ENCODE measurements around the gene SYNE2.

SYNE2 gene

DNA sequence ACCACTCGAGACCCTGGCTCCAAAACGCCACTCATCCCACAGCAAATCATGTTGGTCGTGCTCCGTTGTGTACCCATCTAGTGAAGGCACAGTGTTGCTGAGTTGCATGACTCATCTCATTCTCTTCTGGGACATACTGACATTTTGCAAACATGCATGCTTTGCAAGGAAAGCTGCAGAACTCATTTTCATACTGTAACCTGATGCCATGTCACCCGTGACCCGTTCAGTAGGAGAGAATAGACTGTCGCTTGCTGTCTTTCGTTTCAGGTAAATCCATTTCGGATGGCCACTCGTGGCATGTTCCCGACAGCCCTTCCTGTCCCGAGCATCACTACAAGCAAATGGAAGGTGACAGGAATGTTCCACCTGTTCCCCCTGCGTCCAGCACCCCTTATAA is 363.2 kb downstream of the SYNE2 start:
- no peak for TF ChIP-seq CTCF (IDR thresholded peaks at IDR 0.05; ENCODE audit: control insufficient read depth, insufficient read depth, low read depth, low read length, missing control alignments)
- H3K4me3 ChIP-seq (ENCODE audit: control insufficient read depth, low read depth, low read length) = no peak overlapping the region
- DNase-seq (ENCODE audit: low read depth) = no peak

DNA sequence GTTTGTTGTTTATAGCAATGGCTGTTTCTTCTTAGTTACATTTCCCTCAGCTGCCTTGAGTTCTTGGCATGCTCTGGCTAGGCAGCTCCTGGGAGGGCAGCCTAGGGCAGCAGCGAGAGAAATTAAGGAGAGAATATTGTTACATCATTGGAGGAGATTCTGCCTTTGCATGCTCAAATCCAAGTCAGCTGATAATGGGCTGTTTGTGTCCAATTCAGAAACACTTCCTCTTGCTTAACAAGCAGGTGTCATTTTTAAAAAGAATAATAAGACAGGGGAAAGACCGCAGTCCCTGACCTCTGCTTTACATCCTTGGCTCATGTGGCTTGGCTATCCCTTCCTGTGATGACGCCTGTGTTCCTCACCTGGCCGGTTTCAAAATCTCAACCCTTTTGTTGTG is 364.5 kb downstream of the SYNE2 start:
- TF ChIP-seq CTCF (IDR thresholded peaks at IDR 0.05; ENCODE audit: control insufficient read depth, insufficient read depth, low read depth, low read length, missing control alignments) = no peak
- DNase-seq (ENCODE audit: low read depth) = no peak
- H3K4me3 ChIP-seq (ENCODE audit: control insufficient read depth, low read depth, low read length) = no peak overlapping the region

DNA sequence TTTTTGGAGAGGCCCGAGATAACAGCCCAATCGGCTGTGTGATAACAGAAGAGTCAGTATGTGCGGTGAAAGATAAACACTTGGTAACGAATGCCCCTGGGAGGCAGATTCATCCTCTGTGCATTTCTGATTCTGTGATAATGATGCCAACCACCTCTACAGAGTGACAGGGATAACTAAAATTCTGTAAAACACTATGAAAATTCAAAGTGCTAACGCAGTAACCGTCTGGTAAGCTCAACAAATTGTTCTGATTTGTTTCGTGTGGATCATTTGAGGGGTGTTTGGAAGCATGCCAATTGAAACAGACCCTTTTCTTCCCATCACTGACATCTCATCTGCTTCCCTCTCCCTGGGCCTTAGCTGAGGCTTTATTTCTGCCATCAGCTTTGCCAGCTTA is 365.0 kb downstream of the SYNE2 start:
- TF ChIP-seq CTCF (IDR thresholded peaks at IDR 0.05; ENCODE audit: control insufficient read depth, insufficient read depth, low read depth, low read length, missing control alignments) = no peak
- no peak for DNase-seq (ENCODE audit: low read depth)
- H3K4me3 ChIP-seq (ENCODE audit: control insufficient read depth, low read depth, low read length) = no peak overlapping the region

DNA sequence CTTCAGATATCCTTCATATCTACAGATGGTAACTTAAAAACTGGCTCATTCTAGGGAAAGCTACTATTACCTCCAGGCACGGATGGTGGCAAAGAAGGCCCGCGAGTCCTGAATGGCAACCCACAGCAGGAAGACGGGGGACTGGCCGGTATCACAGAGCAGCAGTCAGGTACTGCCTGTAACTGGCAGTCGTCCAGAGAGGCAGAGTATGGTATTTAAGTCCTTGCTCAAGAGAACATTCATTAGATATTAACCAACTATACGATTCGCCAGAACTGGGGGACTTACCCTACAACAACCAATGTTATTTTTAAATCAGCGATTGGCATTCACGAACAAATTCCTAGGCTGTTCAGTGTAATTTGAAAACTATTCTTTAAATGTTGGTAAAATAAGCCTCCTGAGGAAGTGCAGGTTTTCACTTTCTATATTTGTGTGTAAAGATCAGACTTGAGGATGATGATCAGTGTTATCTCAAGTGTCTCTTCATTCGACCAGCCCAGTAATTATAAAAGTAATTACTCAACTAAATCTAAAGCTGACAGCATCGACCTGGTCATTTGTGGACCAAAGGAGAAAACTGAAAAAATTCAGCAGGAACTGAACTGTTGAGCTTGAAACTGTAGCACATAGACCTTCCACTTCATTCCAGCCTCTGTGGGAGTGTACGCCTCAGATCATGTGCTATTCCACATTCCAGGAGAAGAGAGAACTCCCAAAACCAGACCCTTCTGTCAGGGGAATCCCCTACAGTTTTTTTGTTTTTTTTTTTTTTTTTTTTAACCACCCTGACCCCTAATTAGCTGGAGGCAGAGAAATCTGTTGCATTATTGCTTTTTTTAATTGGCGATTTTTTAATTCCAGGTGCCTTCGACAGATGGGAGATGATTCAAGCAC is 365.8 kb downstream of the SYNE2 start:
- TF ChIP-seq CTCF (IDR thresholded peaks at IDR 0.05; ENCODE audit: control insufficient read depth, insufficient read depth, low read depth, low read length, missing control alignments) = no peak
- no peak overlapping the region for H3K4me3 ChIP-seq (ENCODE audit: control insufficient read depth, low read depth, low read length)
- DNase-seq (ENCODE audit: low read depth) = no peak

GRCh38 chr14:64220056-64220455 is 367.3 kb downstream of the SYNE2 start:
- no peak for DNase-seq (ENCODE audit: low read depth)
- TF ChIP-seq CTCF (IDR thresholded peaks at IDR 0.05; ENCODE audit: control insufficient read depth, insufficient read depth, low read depth, low read length, missing control alignments) = no peak
- H3K4me3 ChIP-seq (ENCODE audit: control insufficient read depth, low read depth, low read length) = no peak overlapping the region

DNA sequence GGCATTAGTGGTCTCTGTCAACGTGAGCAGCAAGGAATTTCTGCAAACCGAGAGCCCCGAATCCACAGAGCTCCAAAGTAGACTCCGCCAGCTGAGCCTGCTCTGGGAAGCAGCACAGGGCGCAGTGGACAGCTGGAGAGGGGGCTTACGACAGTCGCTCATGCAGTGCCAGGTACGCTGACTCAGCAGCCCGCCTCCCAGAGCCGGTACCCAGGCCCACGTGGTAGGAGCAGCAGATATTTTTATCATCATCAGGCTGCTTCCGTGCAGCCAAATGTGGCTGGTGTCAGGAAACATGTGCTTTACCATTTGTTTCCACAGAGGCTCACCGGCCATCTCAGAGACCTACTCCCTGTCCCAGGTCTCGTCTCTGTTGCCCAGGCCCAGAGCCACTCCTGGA is 367.7 kb downstream of the SYNE2 start:
- TF ChIP-seq CTCF (IDR thresholded peaks at IDR 0.05; ENCODE audit: control insufficient read depth, insufficient read depth, low read depth, low read length, missing control alignments) = no peak
- H3K4me3 ChIP-seq (ENCODE audit: control insufficient read depth, low read depth, low read length) = no peak overlapping the region
- DNase-seq (ENCODE audit: low read depth) = no peak

All from AG09309 (cell line).